Naive thymus-derived CD8-positive, alpha-beta T cell (primary cell): ENCODE measurements around the gene CYP4V2. TPM values are rescaled to one million over a fixed set of nuclear protein-coding genes. Genes with fewer than 3 reads are reported as not detected.

Experiments used
- ATAC-seq, 2 donors: fragments of 150-1000 bp; cut with Tn5 transposase in 1 of 2; sonication (Bioruptor Pico), chemical (Tn5 transposase) in 1 of 2; 1 replicate in 1 of 2; 2 replicates in 1 of 2; pipeline ENCODE4 v1.10.0; 2021; ENCODE audit warnings: mild to moderate bottlenecking in 2 of 2, moderate library complexity in 2 of 2
- POLR2A ChIA-PET: fragments of 350-600 bp; sonication (Branson Sonifier 250); formaldehyde crosslinking; loops from one replicate; lab custom pipeline; 2021; ENCODE audit warnings: antibody characterized with exemption; lab: Charles Lee
- DNase-seq, 10 donors: peaks; one replicate each; pipeline versions ENCODE4 v3.0.0 to v3.0.0-alpha.2; 2020 to 2022
- H3K27ac Mint-ChIP-seq, 10 donors: one replicate each; pipeline ENCODE4 v1.8.0; 2020 to 2022; ENCODE audit warnings: mild to moderate bottlenecking in 10 of 10, mixed read lengths in 10 of 10, moderate library complexity in 4 of 10, inconsistent platforms in 1 of 10
- H3K27me3 Mint-ChIP-seq, 5 donors: one replicate each; pipeline ENCODE4 v1.8.0; 2021 to 2022; ENCODE audit warnings: mixed read lengths in 5 of 5
- H3K36me3 Mint-ChIP-seq, 3 donors: one replicate each; pipeline ENCODE4 v1.8.0; 2020 to 2022; ENCODE audit warnings: mixed read lengths in 3 of 3, mild to moderate bottlenecking in 2 of 3, inconsistent platforms in 1 of 3
- H3K4me1 Mint-ChIP-seq, 4 donors: one replicate each; pipeline ENCODE4 v1.8.0; 2021 to 2022; ENCODE audit warnings: mixed read lengths in 4 of 4
- H3K4me3 Mint-ChIP-seq, 10 donors: one replicate each; pipeline ENCODE4 v1.8.0; 2020 to 2022; ENCODE audit warnings: mild to moderate bottlenecking in 10 of 10, mixed read lengths in 10 of 10, moderate library complexity in 6 of 10, inconsistent platforms in 1 of 10
- H3K9me3 Mint-ChIP-seq, 9 donors: one replicate each; pipeline ENCODE4 v1.8.0; 2020 to 2022; ENCODE audit warnings: mixed read lengths in 9 of 9, mild to moderate bottlenecking in 3 of 9, inconsistent platforms in 1 of 9, moderate library complexity in 1 of 9
- polyA plus RNA-seq, 3 donors: library from polyadenylated mRNA; unstranded; fragments of 300-500 nt; fragmentation: Illumina TruSeq; gene quantifications; one replicate each; pipeline ENCODE4 v1.2.3, GENCODE V29; 2021
- total RNA-seq, 8 experiments: library from RNA in 2 of 8; stranded (reverse) in 2 of 8; gene quantifications; one replicate each; pipeline ENCODE4 v1.2.3 and lab custom pipeline; 2021 to 2026

The CYP4V2 gene
- total and polyA plus RNA-seq, 5 experiments from 2014 or later, result 19.3 to 30.3 (median 28.4) TPM

GRCh38 chr4:186161138-186161537, 30.2 kb upstream of the CYP4V2 start:
- no peaks in the 10 kb centered on the region for H3K36me3 Mint-ChIP-seq
- H3K27ac Mint-ChIP-seq, result peak overlapping the region in 7 of 10 donors; percentile 23 to 78 (median 30)
- DNase-seq (no peak), ATAC-seq (no peak)
- H3K9me3 Mint-ChIP-seq, result no peaks in the 10 kb centered on the region
- peaks cover 0 to 6% (median 3%) of the 10 kb centered on the region in 4 donors for H3K4me1 Mint-ChIP-seq
- H3K4me3 Mint-ChIP-seq, result peak overlapping the region in 7 of 10 donors; percentile 2 to 60 (median 34)
- POLR2A ChIA-PET, result interaction anchor here (1.0 kb wide), 1 partner anchor 31 kb away, joined by 4 read pairs; the partner anchor contains the start of gene CYP4V2
- H3K27me3 Mint-ChIP-seq, result peaks cover 2 to 13% (median 10%) of the 10 kb centered on the region in 5 donors

- Mint-ChIP-seq H3K9me3 (no peaks in the 10 kb centered on the region), H3K4me3 (no peak overlapping the region), H3K27ac (no peak overlapping the region), H3K36me3 (no peaks in the 10 kb centered on the region), H3K27me3 (peaks cover 2 to 20% (median 10%) of the 10 kb centered on the region in 5 donors), H3K4me1 (no peaks in the 10 kb centered on the region)
- ATAC-seq (no peak), DNase-seq (no peak)
- POLR2A ChIA-PET, result interaction anchor here (1.5 kb wide), 1 partner anchor 23 kb away, joined by 3 read pairs; no protein-coding TSS in a partner anchor
These were observed 24.4 kb upstream of the CYP4V2 start for GRCh38 chr4:186166852-186167512.

GRCh38 chr4:186167605-186168004, 23.8 kb upstream of the CYP4V2 start:
- H3K36me3 Mint-ChIP-seq, result no peaks in the 10 kb centered on the region
- H3K4me1 Mint-ChIP-seq, result no peaks in the 10 kb centered on the region
- no peak for DNase-seq
- ATAC-seq, result no peak
- H3K4me3 Mint-ChIP-seq, result no peak overlapping the region
- H3K27ac Mint-ChIP-seq, result no peak overlapping the region
- H3K27me3 Mint-ChIP-seq, result peaks cover 2 to 20% (median 10%) of the 10 kb centered on the region in 5 donors
- H3K9me3 Mint-ChIP-seq, result no peaks in the 10 kb centered on the region
- POLR2A ChIA-PET, result interaction anchor here (1.5 kb wide), 1 partner anchor 22 kb away, joined by 3 read pairs; no protein-coding TSS in a partner anchor

- POLR2A ChIA-PET, result interaction anchor here (1.5 kb wide), 1 partner anchor 21 kb away, joined by 3 read pairs; no protein-coding TSS in a partner anchor
These were observed 22.6 kb upstream of the CYP4V2 start for GRCh38 chr4:186168750-186169149.

GRCh38 chr4:186169333-186169944, 21.9 kb upstream of the CYP4V2 start:
- ATAC-seq, result no peak
- Mint-ChIP-seq H3K4me1 (no peaks in the 10 kb centered on the region), H3K36me3 (no peaks in the 10 kb centered on the region), H3K4me3 (no peak overlapping the region), H3K9me3 (no peaks in the 10 kb centered on the region), H3K27ac (no peak overlapping the region), H3K27me3 (peaks cover 2 to 18% (median 9%) of the 10 kb centered on the region in 5 donors)
- POLR2A ChIA-PET, result no interaction called here
- DNase-seq, result no peak

More at GRCh38 chr4:186168750-186169149, 22.6 kb upstream of the CYP4V2 start:
- no peaks in the 10 kb centered on the region for H3K4me1 Mint-ChIP-seq
- H3K27ac Mint-ChIP-seq, result no peak overlapping the region
- H3K27me3 Mint-ChIP-seq, result peaks cover 2 to 20% (median 10%) of the 10 kb centered on the region in 5 donors
- no peaks in the 10 kb centered on the region for H3K36me3 Mint-ChIP-seq
- H3K9me3 Mint-ChIP-seq, result no peaks in the 10 kb centered on the region
- ATAC-seq, result no peak
- no peak for DNase-seq
- H3K4me3 Mint-ChIP-seq, result no peak overlapping the region

GRCh38 chr4:186169945-186170802, 21.2 kb upstream of the CYP4V2 start:
- no peak for DNase-seq
- Mint-ChIP-seq H3K27ac (no peak overlapping the region), H3K4me1 (no peaks in the 10 kb centered on the region), H3K36me3 (no peaks in the 10 kb centered on the region), H3K27me3 (peaks cover 0 to 11% (median 4%) of the 10 kb centered on the region in 5 donors), H3K9me3 (no peaks in the 10 kb centered on the region), H3K4me3 (no peak overlapping the region)
- POLR2A ChIA-PET, result no interaction called here
- ATAC-seq, result no peak

- POLR2A ChIA-PET, result no interaction called here
- H3K27me3 Mint-ChIP-seq, result peaks cover 0 to 11% (median 7%) of the 10 kb centered on the region in 5 donors
- H3K4me1 Mint-ChIP-seq, result no peaks in the 10 kb centered on the region
- no peaks in the 10 kb centered on the region for H3K36me3 Mint-ChIP-seq
- H3K9me3 Mint-ChIP-seq, result no peaks in the 10 kb centered on the region
- H3K4me3 Mint-ChIP-seq, result no peak overlapping the region
- DNase-seq (no peak), ATAC-seq (no peak)
- no peak overlapping the region for H3K27ac Mint-ChIP-seq
These were observed 20.4 kb upstream of the CYP4V2 start for GRCh38 chr4:186170966-186171365.

GRCh38 chr4:186172546-186172945, 18.8 kb upstream of the CYP4V2 start:
- Mint-ChIP-seq H3K4me1 (peaks cover 0 to 2% (median 0%) of the 10 kb centered on the region in 4 donors), H3K27ac (no peak overlapping the region)

GRCh38 chr4:186188107-186188506, 3.3 kb upstream of the CYP4V2 start:
- Mint-ChIP-seq H3K27me3 (peaks cover 5 to 24% (median 14%) of the 10 kb centered on the region in 5 donors), H3K4me1 (peaks cover 12 to 32% (median 30%) of the 10 kb centered on the region in 4 donors), H3K4me3 (no peak overlapping the region), H3K36me3 (peaks cover 5 to 6% (median 6%) of the 10 kb centered on the region in 3 donors), H3K27ac (peak overlapping the region in 2 of 10 donors; percentile 33 to 97), H3K9me3 (peaks cover 0 to 10% (median 0%) of the 10 kb centered on the region in 9 donors)
- DNase-seq, result no peak
- POLR2A ChIA-PET, result no interaction called here
- ATAC-seq, result no peak

More at GRCh38 chr4:186172546-186172945, 18.8 kb upstream of the CYP4V2 start:
- no peak for DNase-seq
- Mint-ChIP-seq H3K9me3 (peaks cover 0 to 3% (median 0%) of the 10 kb centered on the region in 9 donors), H3K36me3 (peaks cover 0 to 2% (median 0%) of the 10 kb centered on the region in 3 donors), H3K27me3 (peaks cover 0 to 18% (median 7%) of the 10 kb centered on the region in 5 donors), H3K4me3 (no peak overlapping the region)
- no peak for ATAC-seq
- POLR2A ChIA-PET, result no interaction called here

GRCh38 chr4:186189656-186190055, 1.7 kb upstream of the CYP4V2 start:
- DNase-seq (peak in 1 of 10 donors; percentile 10), ATAC-seq (no peak)
- Mint-ChIP-seq H3K4me1 (peaks cover 12 to 41% (median 37%) of the 10 kb centered on the region in 4 donors), H3K9me3 (peaks cover 0 to 5% (median 0%) of the 10 kb centered on the region in 9 donors), H3K27me3 (peaks cover 5 to 9% (median 6%) of the 10 kb centered on the region in 5 donors), H3K4me3 (peak overlapping the region; percentile 86 to 94 (median 90)), H3K27ac (peak overlapping the region; percentile 93 to 98 (median 97)), H3K36me3 (peaks cover 0 to 6% (median 5%) of the 10 kb centered on the region in 3 donors)
- POLR2A ChIA-PET, result interaction anchor here (0.9 to 1.7 kb wide), 2 partner anchors 22 to 84 kb away, joined by 3 read pairs; no protein-coding TSS in a partner anchor

- no peaks in the 10 kb centered on the region for H3K9me3 Mint-ChIP-seq
- peaks cover 12 to 50% (median 41%) of the 10 kb centered on the region in 4 donors for H3K4me1 Mint-ChIP-seq
- DNase-seq (peak; percentile 36 to 72 (median 55)), ATAC-seq (peak; percentile 47 to 55)
- POLR2A ChIA-PET, result interaction anchor here (0.6 to 2.7 kb wide), 9 partner anchors 12 to 1365 kb away, joined by 3 to 23 read pairs (median 4); partner anchors contain the start of genes ACSL1 and FAM149A
- peaks cover 0 to 12% (median 3%) of the 10 kb centered on the region in 3 donors for H3K36me3 Mint-ChIP-seq
- peak overlapping the region; percentile 93 to 98 (median 97) for H3K27ac Mint-ChIP-seq
- H3K27me3 Mint-ChIP-seq, result peaks cover 0 to 2% (median 0%) of the 10 kb centered on the region in 5 donors
- peak overlapping the region; percentile 86 to 94 (median 90) for H3K4me3 Mint-ChIP-seq
These were observed 677 bp upstream of the CYP4V2 start for GRCh38 chr4:186190581-186191199.
